GM19452 (cell line): ENCODE data around the gene FADS1.

Experiments
- ATAC-seq: cut with Tn5 transposase; IDR thresholded peaks from one replicate; pipeline ENCODE4 v1.9.1; 2021; ENCODE audit not compliant: unreplicated experiment

FADS1 gene

DNA sequence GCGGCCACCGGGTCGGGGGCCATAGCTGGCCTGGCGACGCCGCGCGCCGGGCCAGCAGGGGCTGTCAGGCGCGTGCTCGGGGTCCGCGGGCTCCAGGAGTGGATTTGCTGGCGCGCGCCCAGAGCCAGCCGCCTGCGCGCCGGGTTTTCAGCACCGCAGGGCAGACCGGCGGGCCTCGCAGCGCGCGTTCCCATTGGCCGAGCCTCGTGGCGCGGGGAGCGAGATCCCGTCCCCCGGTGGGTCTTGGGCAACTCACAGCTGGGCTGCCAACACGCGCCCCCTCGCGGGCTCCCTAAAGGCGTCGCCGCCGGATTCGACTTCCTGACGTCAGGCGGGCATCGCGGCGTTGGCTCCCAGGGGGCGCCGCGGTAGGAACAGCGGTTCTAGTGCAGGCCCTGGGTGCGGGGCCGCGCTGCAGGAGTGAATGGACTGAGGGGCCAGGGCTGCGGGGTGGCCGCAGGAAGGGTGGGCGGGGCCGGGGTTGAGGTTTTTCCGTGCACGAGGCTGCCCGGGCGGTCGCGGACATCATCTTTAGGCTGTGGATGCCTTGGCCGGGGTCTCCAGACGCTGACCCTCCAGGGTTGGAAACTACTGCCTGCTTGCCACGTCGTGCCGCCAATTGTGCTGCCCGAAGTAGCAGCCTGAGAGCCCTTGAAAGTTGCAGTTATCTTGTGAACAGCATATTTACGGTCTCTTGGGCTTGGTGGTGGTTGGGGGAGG is at the start of gene FADS1:
Gene FADS1, minus strand, starts transcription at position 268 of the 720 bp plus-strand sequence. Its CDS starts 74 bp downstream, at position 194.
- peak; percentile 48 for ATAC-seq

DNA sequence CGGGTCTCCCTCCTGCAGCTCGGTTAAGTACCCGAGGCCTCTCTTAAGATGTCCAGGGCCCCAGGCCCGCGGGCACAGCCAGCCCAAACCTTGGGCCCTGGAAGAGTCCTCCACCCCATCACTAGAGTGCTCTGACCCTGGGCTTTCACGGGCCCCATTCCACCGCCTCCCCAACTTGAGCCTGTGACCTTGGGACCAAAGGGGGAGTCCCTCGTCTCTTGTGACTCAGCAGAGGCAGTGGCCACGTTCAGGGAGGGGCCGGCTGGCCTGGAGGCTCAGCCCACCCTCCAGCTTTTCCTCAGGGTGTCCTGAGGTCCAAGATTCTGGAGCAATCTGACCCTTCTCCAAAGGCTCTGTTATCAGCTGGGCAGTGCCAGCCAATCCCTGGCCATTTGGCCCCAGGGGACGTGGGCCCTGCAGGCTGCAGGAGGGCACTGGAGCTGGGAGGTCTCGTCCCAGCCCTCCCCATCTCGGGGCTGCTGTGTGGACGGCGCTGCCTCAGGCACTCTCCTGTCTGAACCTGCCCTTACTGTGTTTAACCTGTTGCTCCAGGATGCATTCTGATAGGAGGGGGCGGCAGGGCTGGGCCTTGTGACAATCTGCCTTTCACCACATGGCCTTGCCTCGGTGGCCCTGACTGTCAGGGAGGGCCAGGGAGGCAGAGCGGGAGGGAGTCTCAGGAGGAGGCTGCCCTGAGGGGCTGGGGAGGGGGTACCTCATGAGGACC is 49.6 kb upstream of the FADS1 start:
- ATAC-seq = no peak

DNA sequence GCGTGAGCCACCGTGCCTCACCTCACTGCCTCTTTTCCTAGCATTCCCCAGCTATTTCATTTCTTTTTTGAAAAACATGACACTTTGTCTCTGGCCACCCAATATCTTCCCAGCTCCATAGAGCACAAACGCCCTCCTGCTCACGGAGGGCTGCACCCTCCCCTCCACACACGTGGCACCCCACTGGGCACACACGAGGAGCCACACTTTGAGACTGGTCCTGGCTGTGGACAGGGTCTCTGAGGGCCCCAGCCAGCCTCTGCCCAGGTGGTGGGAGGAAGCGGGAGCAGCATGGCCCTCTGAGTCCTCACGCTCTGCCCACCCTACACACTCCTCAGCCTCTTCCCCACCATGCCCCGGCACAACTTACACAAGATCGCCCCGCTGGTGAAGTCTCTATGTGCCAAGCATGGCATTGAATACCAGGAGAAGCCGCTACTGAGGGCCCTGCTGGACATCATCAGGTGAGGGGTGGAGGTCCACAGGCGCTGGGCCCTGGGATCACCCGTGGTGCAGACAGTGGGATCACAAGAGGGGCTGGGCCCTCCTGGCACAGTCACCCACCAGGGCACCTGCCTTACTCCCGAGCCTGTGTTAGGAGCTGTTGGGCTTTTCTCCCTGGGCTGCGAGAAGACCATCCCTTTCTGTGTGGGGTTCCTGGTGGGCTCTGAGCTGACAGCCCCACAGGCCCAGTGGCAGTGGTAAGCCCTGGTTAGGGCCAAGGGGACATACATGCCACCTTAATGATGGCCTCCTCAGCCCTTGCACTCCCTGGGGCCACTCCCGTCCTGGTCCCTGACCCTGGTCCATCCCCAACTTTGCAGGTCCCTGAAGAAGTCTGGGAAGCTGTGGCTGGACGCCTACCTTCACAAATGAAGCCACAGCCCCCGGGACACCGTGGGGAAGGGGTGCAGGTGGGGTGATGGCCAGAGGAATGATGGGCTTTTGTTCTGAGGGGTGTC is 48.3 kb upstream of the FADS1 start:
- ATAC-seq = no peak

DNA sequence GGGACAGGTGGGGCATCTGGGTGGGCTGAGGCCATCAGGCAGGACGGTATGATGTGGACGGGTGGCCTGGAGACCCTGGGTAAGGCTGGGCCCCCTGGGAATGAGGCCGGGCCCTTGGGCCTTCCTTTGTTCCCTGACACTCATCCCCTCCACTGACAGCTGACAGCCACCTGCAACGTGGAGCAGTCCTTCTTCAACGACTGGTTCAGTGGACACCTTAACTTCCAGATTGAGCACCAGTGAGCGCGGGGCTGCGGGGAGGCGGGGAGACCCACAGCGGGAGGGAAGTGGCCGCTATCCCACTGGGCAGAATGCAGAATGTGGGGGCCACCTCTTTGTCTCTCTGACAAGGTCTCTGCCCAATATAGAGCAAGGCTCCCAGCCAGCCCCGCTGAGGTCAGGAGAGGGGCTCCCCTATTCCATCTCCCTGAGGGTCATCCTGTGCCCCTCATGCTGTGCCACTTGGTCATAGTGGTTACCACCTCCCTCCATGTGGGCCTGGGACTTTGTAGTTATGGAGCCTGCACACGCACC is 46.8 kb upstream of the FADS1 start:
- no peak for ATAC-seq

DNA sequence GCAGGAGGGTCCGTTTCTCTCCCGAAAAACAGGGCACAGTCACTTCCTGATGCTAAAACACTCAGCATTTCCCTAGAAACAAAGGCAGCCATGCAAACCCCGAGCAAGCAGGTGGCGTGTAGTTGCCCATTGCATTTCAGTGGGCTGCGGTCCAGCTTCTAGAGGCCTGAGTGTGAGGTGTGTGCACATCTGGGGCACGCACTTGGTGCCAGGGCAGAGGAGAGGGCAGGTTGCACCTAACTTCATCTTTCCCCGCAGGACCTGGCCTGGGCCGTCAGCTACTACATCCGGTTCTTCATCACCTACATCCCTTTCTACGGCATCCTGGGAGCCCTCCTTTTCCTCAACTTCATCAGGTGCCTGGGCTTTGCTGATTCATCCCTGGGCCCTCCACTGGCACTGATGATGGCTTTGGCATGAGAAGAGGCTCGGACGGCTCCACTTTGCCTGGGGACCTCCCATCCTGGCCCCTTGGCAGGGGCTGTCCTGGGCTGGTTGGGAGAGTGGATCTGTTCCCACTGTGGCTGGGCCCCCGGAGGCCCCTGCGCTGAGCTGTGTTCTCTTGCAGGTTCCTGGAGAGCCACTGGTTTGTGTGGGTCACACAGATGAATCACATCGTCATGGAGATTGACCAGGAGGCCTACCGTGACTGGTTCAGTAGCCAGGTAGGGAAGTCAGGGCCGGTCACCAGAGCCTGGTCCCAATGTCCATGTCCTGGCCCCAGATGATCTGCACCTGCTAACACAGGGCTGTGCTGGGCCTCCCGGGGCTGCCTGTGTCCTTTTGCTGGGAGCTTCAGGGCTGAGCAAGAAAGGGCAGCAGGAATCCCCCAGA is 46.1 kb upstream of the FADS1 start:
- ATAC-seq = no peak

DNA sequence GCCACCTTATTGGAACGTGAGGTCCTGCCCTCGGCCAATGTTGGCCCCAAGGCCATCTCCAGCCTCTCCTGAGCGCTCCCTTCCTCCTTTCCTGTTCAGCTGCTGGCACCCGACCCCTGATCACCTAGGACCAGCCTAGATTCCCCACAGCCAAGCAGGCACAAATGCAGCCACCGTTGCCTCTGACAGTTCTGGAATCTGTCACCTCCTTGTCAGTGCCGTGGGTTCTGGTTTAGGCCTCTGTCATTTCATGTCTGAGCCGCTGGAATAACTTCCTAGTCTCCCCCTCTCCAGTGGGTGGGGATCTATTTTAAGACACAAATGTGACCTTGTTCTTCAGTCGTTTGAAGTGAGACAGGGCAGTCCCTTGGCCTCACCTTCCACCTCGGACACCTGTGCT is 44.8 kb upstream of the FADS1 start:
- no peak for ATAC-seq

DNA sequence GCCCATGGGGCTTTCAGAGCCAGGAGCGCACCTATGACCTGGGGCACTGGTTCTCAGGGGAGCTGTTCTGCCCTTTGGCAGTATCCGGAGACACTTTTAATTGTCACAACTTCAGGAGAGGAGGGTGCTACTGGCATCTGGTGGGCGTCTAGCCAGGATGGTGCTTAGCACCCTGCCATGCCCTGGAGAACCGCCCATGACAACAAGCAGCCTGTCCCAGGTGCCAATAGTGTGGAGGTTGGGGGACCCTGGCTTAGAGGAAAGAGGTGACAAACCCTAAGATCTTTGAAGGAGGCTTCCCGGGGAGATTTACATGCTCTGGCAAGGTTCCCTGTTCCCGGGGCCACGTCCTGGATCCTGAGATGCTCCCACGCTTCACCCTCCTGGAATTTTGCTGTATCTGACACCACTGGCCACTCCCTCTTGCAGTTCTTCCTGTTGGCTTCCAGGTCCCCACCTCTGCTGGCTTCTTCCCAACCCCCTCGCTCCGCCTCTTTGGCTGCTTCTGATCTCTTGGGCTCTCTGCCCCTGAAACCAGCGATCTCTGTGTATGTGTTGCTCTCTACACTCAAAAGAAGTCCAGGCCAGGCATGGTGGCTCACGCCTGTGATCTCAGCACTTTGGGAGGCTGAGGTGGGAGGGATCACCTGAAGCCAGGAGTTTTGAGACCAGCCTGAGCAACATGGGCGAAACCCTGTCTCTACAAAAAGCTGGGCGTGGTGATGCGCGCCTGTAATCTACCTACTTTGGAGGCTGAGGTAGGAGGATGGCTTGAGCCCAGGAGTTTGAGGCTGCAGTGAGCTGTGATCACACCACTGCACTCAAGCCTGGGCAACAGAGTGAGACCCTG is 43.5 kb upstream of the FADS1 start:
- ATAC-seq = no peak

DNA sequence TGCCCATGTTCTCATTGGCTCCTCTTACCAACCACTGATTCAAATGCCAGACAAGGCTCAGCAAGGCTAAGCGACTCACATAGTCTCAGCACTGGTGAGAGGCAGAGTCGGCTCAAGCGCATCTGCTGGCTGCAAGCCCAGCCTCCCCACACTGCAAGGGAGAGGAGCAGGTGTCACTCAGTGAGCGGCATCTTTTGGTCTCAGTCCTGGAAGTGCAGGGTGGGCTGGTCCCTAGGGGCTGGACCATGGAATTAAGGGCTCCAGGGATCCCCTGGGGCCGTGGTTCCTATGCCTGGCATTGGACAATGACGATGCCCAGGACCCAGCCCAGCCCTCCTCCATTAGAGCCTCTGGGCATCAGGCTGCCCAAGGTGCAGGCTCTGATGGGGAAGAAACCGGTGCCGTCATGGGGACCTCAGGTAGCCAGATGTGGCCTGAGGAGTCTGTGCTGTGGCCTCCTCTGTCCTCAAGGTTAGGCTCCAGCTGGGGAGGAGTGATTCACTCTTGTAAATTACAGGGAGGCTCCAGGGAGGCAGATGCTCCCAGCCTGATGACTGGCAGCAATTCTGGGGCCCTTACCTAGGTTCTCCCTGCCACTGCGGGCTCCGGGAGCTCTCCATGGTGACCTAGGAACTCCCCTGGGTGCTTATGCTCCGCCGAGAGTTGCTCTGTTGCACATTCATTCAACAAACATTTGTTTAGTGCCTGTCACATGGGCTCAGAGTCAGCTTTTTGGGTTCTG is 39.3 kb upstream of the FADS1 start:
- no peak for ATAC-seq

DNA sequence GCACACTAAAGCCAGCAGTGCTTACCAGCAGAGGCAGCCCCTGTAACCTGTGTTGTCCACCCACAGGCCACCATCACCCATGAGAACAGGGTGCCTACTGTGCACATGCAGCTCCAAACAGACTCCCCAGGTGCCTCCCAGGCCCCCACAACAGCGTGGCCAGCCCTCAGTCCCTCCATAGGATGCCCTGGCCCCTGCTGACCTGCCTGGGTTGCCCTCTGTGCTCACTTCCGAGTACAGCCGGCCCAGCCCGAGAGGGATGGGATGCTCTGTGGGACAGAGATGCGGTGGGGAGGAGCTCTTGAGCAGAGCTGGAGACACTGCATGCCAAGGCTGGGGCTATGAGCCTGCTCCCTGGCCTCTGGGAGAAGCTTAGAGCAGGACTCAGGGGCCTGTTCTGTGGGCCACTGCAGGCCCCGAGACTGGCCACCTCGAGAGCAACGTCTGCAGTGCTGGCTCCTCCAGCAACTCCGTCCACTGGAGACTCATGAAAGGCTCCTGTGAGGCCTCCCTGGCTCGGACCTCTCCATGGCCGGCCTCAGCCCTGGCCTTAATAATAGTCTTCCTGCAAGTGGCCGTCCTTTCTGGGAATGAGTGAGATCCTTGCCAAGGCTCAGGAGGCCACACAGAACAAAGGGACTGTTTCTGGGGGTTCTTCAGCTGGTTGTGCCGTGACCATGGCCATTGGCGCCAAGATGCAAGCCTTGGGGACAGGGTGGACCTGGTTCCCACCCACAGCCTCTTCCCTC is 38.3 kb upstream of the FADS1 start:
- ATAC-seq = no peak

DNA sequence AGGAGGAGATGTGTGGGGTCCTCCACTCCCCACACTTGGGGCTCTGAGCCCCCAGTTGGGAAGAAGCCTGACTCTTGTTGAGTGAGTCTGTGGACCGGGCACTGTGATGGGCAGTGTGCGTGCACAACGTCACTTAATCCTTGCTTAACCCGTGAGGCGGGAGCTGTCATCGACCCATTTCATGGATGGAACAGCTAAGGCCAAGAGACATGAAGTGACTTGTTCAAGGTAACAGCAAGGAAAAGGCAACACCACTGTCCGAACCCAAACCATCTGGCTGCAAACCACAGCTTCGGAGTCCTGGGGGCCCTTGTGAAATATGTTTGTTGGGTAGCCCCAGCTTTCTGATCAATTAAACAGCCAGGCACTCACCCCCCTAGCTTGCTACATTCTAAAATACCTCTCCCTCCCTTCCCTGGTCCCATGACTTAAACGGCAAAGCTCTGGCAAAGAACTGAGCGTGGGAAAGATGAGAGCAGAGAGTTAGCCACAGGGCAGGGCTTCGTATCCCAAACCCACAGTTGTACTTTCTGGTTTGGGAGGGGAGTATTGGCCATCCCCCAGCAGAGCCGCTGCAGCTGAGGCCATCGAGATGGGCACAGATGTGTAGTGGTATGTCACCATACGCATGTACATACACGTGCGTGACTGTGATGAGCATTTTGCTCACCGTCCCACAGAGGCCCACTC is 37.5 kb upstream of the FADS1 start:
- ATAC-seq = no peak

DNA sequence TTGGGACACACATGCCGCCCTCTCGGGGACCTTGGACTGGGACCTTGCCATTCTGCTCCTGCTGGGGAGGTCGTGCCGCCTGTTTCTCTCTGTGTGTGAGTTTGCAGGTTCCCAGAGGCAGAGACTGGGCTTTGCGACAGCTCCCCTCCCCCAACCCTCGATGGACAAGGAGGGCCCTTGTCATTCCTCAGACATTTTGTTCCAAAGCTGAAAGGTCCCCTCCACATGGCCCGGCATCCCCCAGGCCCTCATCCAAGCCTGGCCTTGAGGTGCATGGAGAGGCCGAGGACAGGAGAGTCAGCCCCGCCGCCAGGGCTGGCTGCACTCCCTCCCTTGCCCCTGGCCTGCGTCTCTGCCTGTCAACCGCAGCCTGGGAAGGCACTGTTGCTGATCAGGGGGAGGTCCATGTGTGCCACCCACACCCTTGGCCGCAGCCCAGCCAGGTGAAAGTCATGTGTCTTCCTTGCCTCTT is 36.9 kb upstream of the FADS1 start:
- no peak for ATAC-seq

DNA sequence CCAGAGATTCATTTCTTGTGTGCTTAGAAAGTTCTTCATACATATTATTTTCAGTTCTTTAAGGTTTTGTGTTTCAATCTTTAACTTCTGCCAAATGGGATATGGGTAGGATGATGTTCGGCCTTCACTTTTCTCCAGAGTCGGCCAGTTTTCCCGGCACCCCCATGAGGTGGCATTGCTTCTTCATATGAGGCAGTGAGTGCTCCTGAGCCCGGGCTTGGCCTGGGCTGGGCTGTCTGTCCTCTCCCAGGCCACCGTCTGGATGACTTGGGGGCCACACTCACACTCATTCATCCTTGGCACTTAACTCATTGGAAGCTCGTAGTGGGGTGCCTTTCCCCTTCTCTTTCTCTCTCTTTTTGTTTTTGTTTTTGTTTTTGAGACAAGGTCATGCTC is 35.1 kb upstream of the FADS1 start:
- ATAC-seq = no peak

DNA sequence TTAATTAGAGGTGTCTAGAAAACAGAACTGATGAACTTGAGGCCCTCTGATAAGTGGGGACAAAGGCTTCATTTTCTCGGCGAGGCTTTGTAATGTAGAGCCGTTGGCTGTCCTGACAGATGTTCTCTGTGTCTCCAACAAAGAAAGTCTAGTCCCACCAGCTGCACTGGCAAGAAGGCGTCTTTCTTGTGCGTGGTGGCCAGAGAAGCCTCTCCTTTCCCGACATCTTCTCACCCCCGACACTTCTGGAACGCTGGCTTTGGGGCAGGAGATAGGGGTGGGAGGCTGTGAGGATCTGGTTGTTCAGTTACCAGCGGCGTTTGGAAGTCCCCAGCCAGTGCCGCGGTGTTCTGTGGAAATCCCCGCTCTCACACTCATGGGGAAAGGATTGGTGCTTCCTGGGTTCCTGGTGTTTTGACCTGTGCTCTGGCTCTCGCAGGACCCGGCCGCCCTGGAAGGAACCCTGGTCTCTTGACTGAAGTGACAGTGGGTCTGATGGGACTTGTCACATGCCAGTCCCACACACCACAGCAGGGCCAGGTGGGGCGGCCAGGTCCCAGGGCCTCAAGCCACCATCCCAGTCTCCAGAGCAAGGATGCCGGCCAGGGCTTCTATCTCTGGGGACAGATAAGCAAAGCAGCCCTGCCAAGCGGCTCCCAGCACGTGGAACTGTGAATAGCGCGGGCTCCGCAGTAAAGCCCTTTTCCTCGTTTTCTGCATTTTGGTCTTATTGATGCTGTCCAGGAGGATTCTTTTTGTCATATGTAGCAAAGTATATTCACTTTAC is 34.5 kb upstream of the FADS1 start:
- ATAC-seq = no peak

DNA sequence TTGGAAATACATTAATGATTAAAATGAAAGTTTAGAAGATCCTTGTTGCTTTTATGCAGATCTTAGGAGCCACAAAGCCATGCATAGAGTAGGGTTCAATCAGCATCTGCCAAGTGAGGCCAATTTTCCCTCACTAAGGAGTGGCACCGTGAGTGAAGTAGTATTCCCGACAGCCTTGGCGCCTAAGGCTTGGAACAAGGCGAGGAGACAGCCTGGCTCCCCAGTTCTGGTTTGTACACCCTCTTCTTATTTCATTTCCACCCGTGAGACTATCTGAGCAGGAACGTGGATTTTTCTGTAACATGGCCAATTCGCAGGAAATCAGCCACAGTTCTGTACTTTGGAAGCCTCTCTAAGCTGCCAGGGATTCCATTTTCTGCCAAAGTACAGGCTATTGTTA is 33.9 kb upstream of the FADS1 start:
- ATAC-seq = no peak

DNA sequence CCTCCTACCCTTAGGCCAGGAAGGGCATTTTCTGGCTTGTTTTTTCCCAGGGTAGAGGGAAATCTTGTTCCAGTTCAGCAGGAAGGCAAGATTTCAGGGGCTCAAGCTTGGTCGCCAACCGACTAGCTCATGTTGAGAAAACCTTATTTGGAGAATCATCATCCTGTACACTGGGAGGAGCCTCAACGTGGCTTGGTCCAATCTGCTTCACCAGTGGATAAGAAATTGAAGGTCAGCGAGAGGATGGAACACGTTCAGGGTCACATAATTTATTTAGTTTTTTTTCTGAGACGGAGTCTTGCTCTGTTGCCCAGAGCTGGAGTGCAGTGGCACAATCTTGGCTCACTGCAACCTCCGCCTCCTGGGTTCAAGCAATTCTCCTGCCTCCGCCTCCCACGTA is 31.8 kb upstream of the FADS1 start:
- ATAC-seq = no peak

DNA sequence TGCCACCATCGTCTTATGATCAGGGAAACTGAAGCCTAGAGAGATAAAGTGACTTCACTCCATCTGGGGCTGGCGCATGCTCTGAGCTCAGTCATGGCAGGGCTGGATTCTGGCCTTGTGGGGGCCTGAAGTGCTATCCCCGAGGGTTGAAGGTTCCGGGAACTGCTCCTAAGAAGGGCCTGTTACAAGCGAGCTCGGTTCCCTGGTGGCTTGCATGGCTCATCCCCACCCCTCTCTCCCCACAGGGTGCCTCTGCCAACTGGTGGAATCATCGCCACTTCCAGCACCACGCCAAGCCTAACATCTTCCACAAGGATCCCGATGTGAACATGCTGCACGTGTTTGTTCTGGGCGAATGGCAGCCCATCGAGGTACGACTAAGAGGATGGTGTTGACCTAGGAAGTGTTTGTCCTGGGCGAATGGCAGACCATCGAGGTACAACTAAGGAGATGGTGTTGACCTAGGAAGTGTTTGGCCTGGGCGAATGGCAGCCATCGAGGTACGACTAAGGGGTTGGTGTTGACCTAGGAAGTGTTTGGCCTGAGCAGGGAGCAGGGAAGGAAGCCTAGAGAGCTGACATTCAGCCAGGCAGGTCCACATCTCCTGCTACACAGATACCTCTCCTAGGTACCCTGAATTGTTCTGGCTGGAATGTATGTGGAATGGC is 31.2 kb upstream of the FADS1 start:
- no peak for ATAC-seq
